Mesenchymal stem cell (in vitro differentiated cells and primary cell): ENCODE measurements around the gene BSDC1.

Source experiments
- DNase-seq: peaks from one replicate; pipeline ENCODE4 v3.0.0-alpha.2; 2013
- H2AFZ ChIP-seq: one replicate; pipeline ENCODE4 v1.6.1; 2013; ENCODE audit warnings: low read depth, mild to moderate bottlenecking, control low read depth, inconsistent platforms, low read length, moderate library complexity
- H2AK5ac ChIP-seq: 2 replicates; pipeline ENCODE4 v1.6.1; 2013; ENCODE audit warnings: low read length, moderate library complexity, mild to moderate bottlenecking, inconsistent platforms; ENCODE audit not compliant: severe bottlenecking
- H2BK120ac ChIP-seq: one replicate; pipeline ENCODE4 v1.6.1; 2013; ENCODE audit warnings: low read depth, mild to moderate bottlenecking, inconsistent platforms, low read length, moderate library complexity
- H2BK12ac ChIP-seq, 2 experiments: one replicate each; pipeline ENCODE4 v1.6.1; 2013; ENCODE audit warnings: inconsistent platforms in 2 of 2, low read length in 2 of 2, mild to moderate bottlenecking in 2 of 2, moderate library complexity in 2 of 2, control low read depth in 1 of 2
- H2BK15ac ChIP-seq: one replicate; pipeline ENCODE4 v1.6.1; 2013; ENCODE audit warnings: mild to moderate bottlenecking, low read depth, inconsistent platforms; ENCODE audit not compliant: poor library complexity, severe bottlenecking
- H2BK5ac ChIP-seq: 2 replicates; pipeline ENCODE4 v1.6.1; 2013; ENCODE audit warnings: low read depth, mild to moderate bottlenecking, low read length, control low read depth, inconsistent platforms; ENCODE audit not compliant: poor library complexity, severe bottlenecking
- H3K14ac ChIP-seq, 2 experiments: one replicate each; pipeline ENCODE4 v1.6.1; 2013; ENCODE audit warnings: inconsistent platforms in 2 of 2, low read length in 2 of 2, control low read depth in 1 of 2, mild to moderate bottlenecking in 1 of 2, moderate library complexity in 1 of 2
- H3K18ac ChIP-seq, 2 experiments: one replicate each; pipeline ENCODE4 v1.6.1; 2013; ENCODE audit warnings: inconsistent platforms in 2 of 2, low read length in 2 of 2, control low read depth in 1 of 2, low read depth in 1 of 2, mild to moderate bottlenecking in 1 of 2
- H3K23ac ChIP-seq, 2 experiments: one replicate each; pipeline ENCODE4 v1.6.1; 2013; ENCODE audit warnings: inconsistent platforms in 2 of 2, low read length in 2 of 2, mild to moderate bottlenecking in 2 of 2, moderate library complexity in 2 of 2, control low read depth in 1 of 2
- H3K27ac ChIP-seq: 2 replicates; pipeline ENCODE4 v1.5.1; 2013; ENCODE audit warnings: mild to moderate bottlenecking, moderate library complexity, low read length, control low read depth, inconsistent platforms; ENCODE audit not compliant: poor library complexity, severe bottlenecking
- H3K27me3 ChIP-seq, 2 experiments: 2 replicates each; pipeline versions ENCODE4 v1.6.1 to v1.7.0; 2013; ENCODE audit warnings: low read length in 2 of 2, mild to moderate bottlenecking in 2 of 2, moderate library complexity in 2 of 2, control low read depth in 1 of 2, inconsistent platforms in 1 of 2; ENCODE audit not compliant: control insufficient read depth in 1 of 2, insufficient read depth in 1 of 2
- H3K36me3 ChIP-seq, 2 experiments: 2 replicates each; pipeline versions ENCODE4 v1.6.1 to v1.7.0; 2013; ENCODE audit warnings: low read length in 2 of 2, control low read depth in 1 of 2, inconsistent platforms in 1 of 2, low read depth in 1 of 2, mild to moderate bottlenecking in 1 of 2; ENCODE audit not compliant: insufficient read depth in 2 of 2, control insufficient read depth in 1 of 2
- H3K4ac ChIP-seq, 2 experiments: one replicate each; pipeline ENCODE4 v1.6.1; 2013; ENCODE audit warnings: inconsistent platforms in 2 of 2, low read length in 2 of 2, mild to moderate bottlenecking in 2 of 2, moderate library complexity in 2 of 2, control low read depth in 1 of 2, low read depth in 1 of 2
- H3K4me1 ChIP-seq: 2 replicates; pipeline ENCODE4 v1.6.1; 2013; ENCODE audit warnings: low read depth, low read length, control low read depth; ENCODE audit not compliant: control insufficient read depth, insufficient read depth
- H3K4me2 ChIP-seq: 2 replicates; pipeline ENCODE4 v1.6.1; 2013; ENCODE audit warnings: low read length, mild to moderate bottlenecking, inconsistent platforms; ENCODE audit not compliant: poor library complexity, severe bottlenecking
- H3K4me3 ChIP-seq, 2 experiments: 2 replicates each; pipeline versions ENCODE4 v1.5.1 to v1.7.0; 2013; ENCODE audit warnings: low read length in 2 of 2, mild to moderate bottlenecking in 2 of 2, control low read depth in 1 of 2, low read depth in 1 of 2; ENCODE audit not compliant: insufficient read depth in 1 of 2
- H3K79me1 ChIP-seq: replicated peaks from 2 replicates; pipeline ENCODE4 v1.6.1; 2013; ENCODE audit warnings: mild to moderate bottlenecking, control low read depth, low read length, inconsistent platforms; ENCODE audit not compliant: poor library complexity, severe bottlenecking
- H3K9ac ChIP-seq: 2 replicates; pipeline ENCODE4 v1.7.0; 2013; ENCODE audit warnings: mild to moderate bottlenecking, low read length, moderate library complexity
- H3K9me3 ChIP-seq: 2 replicates; pipeline ENCODE4 v1.7.0; 2013; ENCODE audit warnings: mild to moderate bottlenecking, low read length; ENCODE audit not compliant: control insufficient read depth
- H4K8ac ChIP-seq: one replicate; pipeline ENCODE4 v1.6.1; 2013; ENCODE audit warnings: inconsistent platforms, mild to moderate bottlenecking, low read length, moderate library complexity
- H4K91ac ChIP-seq: one replicate; pipeline ENCODE4 v1.6.1; 2013; ENCODE audit warnings: mild to moderate bottlenecking, low read length, inconsistent platforms
- WGBS: methylation state at CpG from one replicate; pipeline ENCODE4 v1.1.7; 2013; ENCODE audit warnings: mixed read lengths; 5-methylcytosine and 5-hydroxymethylcytosine counted together

BSDC1 gene

GRCh38 chr1:32414186-32414886, 20.1 kb upstream of the BSDC1 start:
- Histone ChIP-seq H3K18ac (no peak overlapping the region), H4K8ac (no peak overlapping the region), H3K23ac (no peak overlapping the region), H3K27ac (no peak overlapping the region), H3K14ac (no peak overlapping the region), H3K36me3 (no peaks in the 10 kb centered on the region), H3K27me3 (peaks cover under 1 to 4% of the 10 kb centered on the region in 2 experiments), H3K4me3 (no peak overlapping the region), H3K9me3 (peaks cover 10% of the 10 kb centered on the region), H3K4me1 (no peaks in the 10 kb centered on the region), H3K79me1 (no peaks in the 10 kb centered on the region), H3K4ac (no peak overlapping the region), H2AK5ac (no peak overlapping the region), H3K4me2 (no peak overlapping the region), H2AFZ (no peak overlapping the region), H4K91ac (no peak overlapping the region), H2BK120ac (no peak overlapping the region), H2BK12ac (no peak overlapping the region), H3K9ac (no peak overlapping the region), H2BK5ac (no peak overlapping the region), H2BK15ac (no peak overlapping the region)
- DNase-seq, result no peak
- WGBS, result 71% methylated on average over 7 of the region's 8 CpGs

DNA sequence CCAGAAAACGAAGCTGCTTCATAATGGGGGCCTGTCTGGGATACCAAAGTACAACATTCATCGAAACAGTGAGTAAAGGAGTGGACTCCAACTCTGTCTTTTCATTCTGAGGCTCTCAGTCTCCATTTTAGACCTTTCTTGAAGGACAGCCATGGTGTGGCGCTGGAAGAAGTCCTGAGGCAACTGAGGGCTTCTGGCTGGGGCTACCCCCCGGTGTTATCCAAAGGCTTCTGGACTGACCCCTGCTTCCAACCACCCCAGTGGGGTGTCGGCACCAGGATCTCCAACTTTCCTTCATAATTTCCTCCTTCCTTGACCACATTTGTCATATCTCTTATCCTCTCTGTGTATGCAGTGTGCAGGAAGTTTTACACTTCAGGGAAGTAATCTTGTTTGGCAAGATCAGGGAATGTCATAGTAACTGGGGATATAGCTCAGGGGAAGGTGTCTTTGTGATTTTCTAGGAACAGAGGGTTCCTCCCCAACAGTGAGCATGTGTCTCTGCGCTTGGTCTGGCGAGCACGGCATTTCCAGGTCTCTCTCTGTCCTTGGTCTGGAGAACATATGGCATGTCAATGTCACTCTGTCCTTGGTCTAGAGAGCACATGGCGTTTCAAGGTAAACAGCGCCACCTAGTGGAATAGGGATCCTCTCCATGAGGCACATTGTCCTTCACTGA, 19.4 kb upstream of the BSDC1 start:
- Histone ChIP-seq H3K4ac (no peak overlapping the region), H2BK5ac (no peak overlapping the region), H3K27me3 (peaks cover 3 to 4% of the 10 kb centered on the region in 2 experiments), H3K4me3 (no peak overlapping the region), H3K27ac (no peak overlapping the region), H4K91ac (no peak overlapping the region), H3K36me3 (no peaks in the 10 kb centered on the region), H2AFZ (no peak overlapping the region), H3K18ac (no peak overlapping the region), H3K9ac (no peak overlapping the region), H2BK12ac (no peak overlapping the region), H3K4me1 (no peaks in the 10 kb centered on the region), H2BK120ac (no peak overlapping the region), H2AK5ac (no peak overlapping the region), H3K9me3 (peaks cover 6% of the 10 kb centered on the region), H3K23ac (no peak overlapping the region), H3K79me1 (no peaks in the 10 kb centered on the region), H2BK15ac (no peak overlapping the region), H3K4me2 (no peak overlapping the region), H3K14ac (no peak overlapping the region), H4K8ac (no peak overlapping the region)
- peak; percentile 69 for DNase-seq
- WGBS, result 55% methylated on average over 9 of the region's 10 CpGs

GRCh38 chr1:32411261-32411660, 17.0 kb upstream of the BSDC1 start:
- Histone ChIP-seq H3K23ac (no peak overlapping the region), H3K27ac (no peak overlapping the region), H3K18ac (no peak overlapping the region), H3K36me3 (no peaks in the 10 kb centered on the region), H4K91ac (no peak overlapping the region), H2BK15ac (no peak overlapping the region), H4K8ac (no peak overlapping the region), H3K9me3 (peaks cover 2% of the 10 kb centered on the region), H3K27me3 (peaks cover 3 to 4% of the 10 kb centered on the region in 2 experiments), H3K9ac (no peak overlapping the region), H3K4me1 (no peaks in the 10 kb centered on the region), H2BK5ac (no peak overlapping the region), H2AFZ (no peak overlapping the region), H2BK12ac (no peak overlapping the region), H3K4me3 (no peak overlapping the region), H3K79me1 (no peaks in the 10 kb centered on the region), H2AK5ac (no peak overlapping the region), H3K4ac (no peak overlapping the region), H2BK120ac (no peak overlapping the region), H3K14ac (no peak overlapping the region), H3K4me2 (no peak overlapping the region)
- DNase-seq, result no peak

- H3K4me2 ChIP-seq, result no peak overlapping the region
- no peak overlapping the region for H3K4ac ChIP-seq
- H2BK12ac ChIP-seq, result no peak overlapping the region
- H2BK5ac ChIP-seq, result no peak overlapping the region
- no peak overlapping the region for H2BK15ac ChIP-seq
- no peak for DNase-seq
- no peak overlapping the region for H3K14ac ChIP-seq
- no peak overlapping the region for H2AK5ac ChIP-seq
- H3K9me3 ChIP-seq, result no peaks in the 10 kb centered on the region
- no peaks in the 10 kb centered on the region for H3K4me1 ChIP-seq
- no peak overlapping the region for H3K9ac ChIP-seq
- H3K27ac ChIP-seq, result no peak overlapping the region
- no peak overlapping the region for H3K23ac ChIP-seq
- no peak overlapping the region for H3K18ac ChIP-seq
- H4K8ac ChIP-seq, result no peak overlapping the region
- H3K27me3 ChIP-seq, result peaks cover 3 to 4% of the 10 kb centered on the region in 2 experiments
- 86% methylated on average over 4 of the region's 4 CpGs for WGBS
- H4K91ac ChIP-seq, result no peak overlapping the region
- H2AFZ ChIP-seq, result no peak overlapping the region
- no peak overlapping the region for H3K4me3 ChIP-seq
- H3K36me3 ChIP-seq, result no peaks in the 10 kb centered on the region
- no peak overlapping the region for H2BK120ac ChIP-seq
- H3K79me1 ChIP-seq, result no peaks in the 10 kb centered on the region
These were observed 12.4 kb upstream of the BSDC1 start for GRCh38 chr1:32406629-32407111.
